Inflammatory macrophage (primary cell): ENCODE measurements around the gene RDX.
"Not testable (repeated sequence)": the region's sequence is repeated elsewhere in the genome, so short reads cannot be mapped to it uniquely, and the experiment has no call there.

ENCODE experiments used
- DNase-seq, 2 donors: peaks; one replicate each; pipeline ENCODE4 v3.0.0-alpha.2; 2020 to 2022

The RDX gene

GRCh38 chr11:110199184-110199981, 97.0 kb downstream of the RDX start:
- DNase-seq = peak; percentile 22 to 52

- DNase-seq = no peak
Observed at GRCh38 chr11:110198031-110198729, 98.2 kb downstream of the RDX start.

GRCh38 chr11:110196884-110197420, 99.5 kb downstream of the RDX start:
- no peak for DNase-seq

GRCh38 chr11:110196241-110196754, 100.1 kb downstream of the RDX start:
- no peak for DNase-seq

GRCh38 chr11:110194211-110194766, 102.1 kb downstream of the RDX start:
- peak; percentile 49 to 65 for DNase-seq

- not testable (repeated sequence) for DNase-seq
Observed at GRCh38 chr11:110192604-110193282, 103.7 kb downstream of the RDX start.

- DNase-seq = no peak
Observed at GRCh38 chr11:110190885-110191284, 105.5 kb downstream of the RDX start.

GRCh38 chr11:110187731-110188130, 108.7 kb downstream of the RDX start:
- no peak for DNase-seq

- DNase-seq = no peak
Observed at GRCh38 chr11:110186867-110187266, 109.5 kb downstream of the RDX start.

- no peak for DNase-seq
Observed at GRCh38 chr11:110186456-110186855, 110.0 kb downstream of the RDX start.

GRCh38 chr11:110185599-110185998, 110.8 kb downstream of the RDX start:
- no peak for DNase-seq

- DNase-seq = peak in 1 of 2 donors; percentile 21
Observed at GRCh38 chr11:110185121-110185591, 111.3 kb downstream of the RDX start.

- peak in 1 of 2 donors; percentile 62 for DNase-seq
Observed at GRCh38 chr11:110184456-110184855, 112.0 kb downstream of the RDX start.

GRCh38 chr11:110182886-110183285, 113.5 kb downstream of the RDX start:
- no peak for DNase-seq

- no peak for DNase-seq
Observed at GRCh38 chr11:110179064-110179463, 117.3 kb downstream of the RDX start.

GRCh38 chr11:110177086-110177456, 119.3 kb downstream of the RDX start:
- no peak for DNase-seq

GRCh38 chr11:110176366-110177085, 119.9 kb downstream of the RDX start:
- peak; percentile 54 to 75 for DNase-seq

GRCh38 chr11:110174645-110175310, 121.6 kb downstream of the RDX start:
- DNase-seq = no peak

GRCh38 chr11:110173811-110174644, 122.4 kb downstream of the RDX start:
- peak; percentile 42 to 52 for DNase-seq

- DNase-seq = peak; percentile 57 to 75
Observed at GRCh38 chr11:110172468-110173065, 123.8 kb downstream of the RDX start.
